ENCODE results near the gene PARP4.

GRCh38 chr13:24489721-24490120 is 22.9 kb downstream of the PARP4 start:
- TF ChIP-seq CTCF (IDR thresholded peaks at IDR 0.05; ENCODE audit: insufficient read depth, low read length) (no peak), GABPA (IDR thresholded peaks at IDR 0.05; ENCODE audit: low read depth) (no peak), REST (IDR thresholded peaks at IDR 0.05; ENCODE audit: insufficient replicate concordance, low read depth) (no peak), POLR2AphosphoS5 (IDR thresholded peaks at IDR 0.05; ENCODE audit: low read depth) (no peak), SPI1 (IDR thresholded peaks at IDR 0.05; ENCODE audit: borderline replicate concordance, low read depth) (no peak)

Data from HL-60 (cell line).